PFSK-1 (cell line): Measurements from ENCODE around the gene PSRC1.

Experiments
- FOXP2 ChIP-seq: optimal IDR thresholded peaks from 2 replicates; pipeline ENCODE3; 2011; ENCODE audit warnings: borderline replicate concordance, control low read depth, inconsistent platforms; ENCODE audit not compliant: insufficient read depth; ENCODE audit errors: extremely low read length, extremely low read depth
- POLR2AphosphoS5 ChIP-seq: IDR thresholded peaks from 2 replicates; pipeline ENCODE4 v1.6.1; 2012; ENCODE audit warnings: low read depth, mild to moderate bottlenecking, control low read depth, low read length, moderate library complexity
- SIN3A ChIP-seq: IDR thresholded peaks from 2 replicates; pipeline ENCODE4 v1.6.1; 2012; ENCODE audit warnings: mild to moderate bottlenecking, low read length, moderate library complexity, borderline replicate concordance; ENCODE audit not compliant: insufficient read depth
- TAF1 ChIP-seq: IDR thresholded peaks from 2 replicates; pipeline ENCODE4 v1.6.1; 2012; ENCODE audit warnings: low read length, control low read depth, borderline replicate concordance; ENCODE audit not compliant: insufficient read depth
- TF ChIP-seq, protein P1 (sequence below), 2 experiments: IDR thresholded peaks; 2 replicates each; pipeline versions ENCODE4 v1.6.1 to v1.8.0; 2011 to 2012; ENCODE audit warnings: low read depth in 2 of 2, low read length in 2 of 2, control low read depth in 1 of 2, inconsistent platforms in 1 of 2, mild to moderate bottlenecking in 1 of 2, moderate library complexity in 1 of 2; ENCODE audit not compliant: insufficient read depth in 1 of 2

DNA sequence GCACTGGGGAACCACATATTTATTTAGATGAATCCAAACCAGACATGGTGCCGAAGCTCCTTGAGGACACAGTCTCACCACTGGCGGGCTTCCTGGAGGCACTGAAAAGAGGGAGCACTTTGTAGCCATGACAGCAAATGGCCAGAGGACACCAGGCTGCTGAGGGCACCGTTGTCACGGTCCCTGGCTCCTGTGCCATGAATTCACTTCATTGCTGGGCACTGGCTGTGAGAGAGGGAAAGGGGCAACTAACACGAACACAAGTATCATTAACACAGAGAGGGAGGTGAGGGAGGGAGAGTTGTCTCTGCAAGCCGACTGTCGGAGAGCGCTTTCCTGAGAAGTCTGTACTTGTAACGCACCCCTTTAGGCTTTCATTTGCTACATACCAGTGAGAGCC lies 9.4 kb upstream of the PSRC1 start:
- TF ChIP-seq, protein P1, sequence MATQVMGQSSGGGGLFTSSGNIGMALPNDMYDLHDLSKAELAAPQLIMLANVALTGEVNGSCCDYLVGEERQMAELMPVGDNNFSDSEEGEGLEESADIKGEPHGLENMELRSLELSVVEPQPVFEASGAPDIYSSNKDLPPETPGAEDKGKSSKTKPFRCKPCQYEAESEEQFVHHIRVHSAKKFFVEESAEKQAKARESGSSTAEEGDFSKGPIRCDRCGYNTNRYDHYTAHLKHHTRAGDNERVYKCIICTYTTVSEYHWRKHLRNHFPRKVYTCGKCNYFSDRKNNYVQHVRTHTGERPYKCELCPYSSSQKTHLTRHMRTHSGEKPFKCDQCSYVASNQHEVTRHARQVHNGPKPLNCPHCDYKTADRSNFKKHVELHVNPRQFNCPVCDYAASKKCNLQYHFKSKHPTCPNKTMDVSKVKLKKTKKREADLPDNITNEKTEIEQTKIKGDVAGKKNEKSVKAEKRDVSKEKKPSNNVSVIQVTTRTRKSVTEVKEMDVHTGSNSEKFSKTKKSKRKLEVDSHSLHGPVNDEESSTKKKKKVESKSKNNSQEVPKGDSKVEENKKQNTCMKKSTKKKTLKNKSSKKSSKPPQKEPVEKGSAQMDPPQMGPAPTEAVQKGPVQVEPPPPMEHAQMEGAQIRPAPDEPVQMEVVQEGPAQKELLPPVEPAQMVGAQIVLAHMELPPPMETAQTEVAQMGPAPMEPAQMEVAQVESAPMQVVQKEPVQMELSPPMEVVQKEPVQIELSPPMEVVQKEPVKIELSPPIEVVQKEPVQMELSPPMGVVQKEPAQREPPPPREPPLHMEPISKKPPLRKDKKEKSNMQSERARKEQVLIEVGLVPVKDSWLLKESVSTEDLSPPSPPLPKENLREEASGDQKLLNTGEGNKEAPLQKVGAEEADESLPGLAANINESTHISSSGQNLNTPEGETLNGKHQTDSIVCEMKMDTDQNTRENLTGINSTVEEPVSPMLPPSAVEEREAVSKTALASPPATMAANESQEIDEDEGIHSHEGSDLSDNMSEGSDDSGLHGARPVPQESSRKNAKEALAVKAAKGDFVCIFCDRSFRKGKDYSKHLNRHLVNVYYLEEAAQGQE (IDR thresholded peaks at IDR 0.05; ENCODE audit: insufficient read depth in 1 of 2, low read depth in 2 of 2, low read length in 2 of 2) = no peak
- TF ChIP-seq TAF1 (no peak), FOXP2 (no peak), POLR2AphosphoS5 (no peak), SIN3A (no peak)
